ENCODE measurements around the gene IGSF6. TPM values are rescaled to one million over a fixed set of nuclear protein-coding genes. Genes with fewer than 3 reads are reported as not detected.
"Not testable (repeated sequence)": the region's sequence is repeated elsewhere in the genome, so short reads cannot be mapped to it uniquely, and the experiment has no call there.

Gene IGSF6
- not detected in 3 replicates for total RNA-seq

- peaks cover 14% of the 10 kb centered on the region for H3K36me3 Mint-ChIP-seq
- no peaks in the 10 kb centered on the region for H3K27me3 Mint-ChIP-seq (ENCODE audit: low read depth)
- no peak for TF ChIP-seq CTCF (IDR thresholded peaks at IDR 0.05; ENCODE audit: unreplicated experiment)
- peaks cover 5% of the 10 kb centered on the region for H3K4me1 Mint-ChIP-seq
- no peak for DNase-seq (ENCODE audit: low spot score in 2 of 2, unreplicated experiment in 2 of 2)
- no peaks in the 10 kb centered on the region for H3K9me3 Mint-ChIP-seq
- no peak within 1 kb of the TSS for H3K27ac Mint-ChIP-seq
- no peak within 1 kb of the TSS for H3K4me3 Mint-ChIP-seq
Observed at GRCh38 chr16:21652453-21652852, at the start of gene IGSF6. TSS of gene IGSF6 (minus strand) at chr16:21652608. CDS start at chr16:21652598, 10 bp downstream.

- Mint-ChIP-seq H3K9me3 (no peaks in the 10 kb centered on the region), H3K27ac (no peak overlapping the region), H3K4me1 (no peaks in the 10 kb centered on the region), H3K4me3 (no peak overlapping the region), H3K27me3 (ENCODE audit: low read depth) (peaks cover 3% of the 10 kb centered on the region), H3K36me3 (no peaks in the 10 kb centered on the region)
- no peak for TF ChIP-seq CTCF (IDR thresholded peaks at IDR 0.05; ENCODE audit: unreplicated experiment)
- no peak for DNase-seq (ENCODE audit: low spot score in 2 of 2, unreplicated experiment in 2 of 2)
Observed at GRCh38 chr16:21701271-21701670, 48.9 kb upstream of the IGSF6 start.

- H3K9me3 Mint-ChIP-seq, result no peaks in the 10 kb centered on the region
- H3K36me3 Mint-ChIP-seq, result no peaks in the 10 kb centered on the region
- peaks cover 3% of the 10 kb centered on the region for H3K27me3 Mint-ChIP-seq (ENCODE audit: low read depth)
Observed at GRCh38 chr16:21698169-21699032, 46.0 kb upstream of the IGSF6 start.

GRCh38 chr16:21697032-21697431 is 44.6 kb upstream of the IGSF6 start:
- Mint-ChIP-seq H3K9me3 (no peaks in the 10 kb centered on the region), H3K27me3 (ENCODE audit: low read depth) (peaks cover 3% of the 10 kb centered on the region), H3K27ac (no peak overlapping the region), H3K36me3 (no peaks in the 10 kb centered on the region), H3K4me3 (no peak overlapping the region), H3K4me1 (no peaks in the 10 kb centered on the region)
- DNase-seq (ENCODE audit: low spot score in 2 of 2, unreplicated experiment in 2 of 2), result no peak
- TF ChIP-seq CTCF (IDR thresholded peaks at IDR 0.05; ENCODE audit: unreplicated experiment), result no peak

More at GRCh38 chr16:21698169-21699032, 46.0 kb upstream of the IGSF6 start:
- DNase-seq (ENCODE audit: low spot score in 2 of 2, unreplicated experiment in 2 of 2), result no peak
- Mint-ChIP-seq H3K4me3 (no peak overlapping the region), H3K27ac (no peak overlapping the region), H3K4me1 (no peaks in the 10 kb centered on the region)
- no peak for TF ChIP-seq CTCF (IDR thresholded peaks at IDR 0.05; ENCODE audit: unreplicated experiment)

GRCh38 chr16:21694609-21695008 is 42.2 kb upstream of the IGSF6 start:
- H3K36me3 Mint-ChIP-seq, result no peaks in the 10 kb centered on the region
- no peaks in the 10 kb centered on the region for H3K4me1 Mint-ChIP-seq
- H3K27ac Mint-ChIP-seq, result no peak overlapping the region
- no peak for TF ChIP-seq CTCF (IDR thresholded peaks at IDR 0.05; ENCODE audit: unreplicated experiment)
- no peak overlapping the region for H3K4me3 Mint-ChIP-seq
- DNase-seq (ENCODE audit: low spot score in 2 of 2, unreplicated experiment in 2 of 2), result no peak
- no peaks in the 10 kb centered on the region for H3K9me3 Mint-ChIP-seq
- H3K27me3 Mint-ChIP-seq (ENCODE audit: low read depth), result peaks cover 3% of the 10 kb centered on the region

GRCh38 chr16:21690967-21691366 is 38.6 kb upstream of the IGSF6 start:
- not testable (repeated sequence) for H3K36me3 Mint-ChIP-seq; H3K4me3 Mint-ChIP-seq; H3K4me1 Mint-ChIP-seq; H3K9me3 Mint-ChIP-seq; DNase-seq (ENCODE audit: low spot score in 2 of 2, unreplicated experiment in 2 of 2); H3K27ac Mint-ChIP-seq
- peaks cover 13% of the 10 kb centered on the region for H3K27me3 Mint-ChIP-seq (ENCODE audit: low read depth)

Data from mesothelial cell of epicardium (in vitro differentiated cells).